Activated CD8-positive, alpha-beta memory T cell treated with anti-CD3 and anti-CD28 coated beads, Interleukin-2, amount 10 ng/mL, durations not matched to agents 7 days and 5 days (primary cell): ENCODE data around the gene ALDH5A1. TPM values are rescaled to one million over a fixed set of nuclear protein-coding genes. Genes with fewer than 3 reads are reported as not detected.

Experiments
- ATAC-seq: fragments of 150-1000 bp; cut with Tn5 transposase; one replicate; pipeline ENCODE4 v1.10.0; 2021; ENCODE audit warnings: moderate library complexity
- CTCF ChIA-PET: fragments of 350-600 bp; sonication (Branson Sonifier 250); formaldehyde crosslinking; loops from one replicate; lab custom pipeline; 2021; ENCODE audit warnings: antibody characterized with exemption; lab: Charles Lee
- DNase-seq: peaks from one replicate; pipeline ENCODE4 v3.0.0-alpha.2; 2020
- H3K27ac Mint-ChIP-seq: one replicate; pipeline ENCODE4 v1.8.0; 2021; ENCODE audit warnings: mild to moderate bottlenecking, mixed read lengths
- H3K27me3 Mint-ChIP-seq: one replicate; pipeline ENCODE4 v1.8.0; 2021; ENCODE audit warnings: mixed read lengths
- H3K36me3 Mint-ChIP-seq: one replicate; pipeline ENCODE4 v1.8.0; 2021; ENCODE audit warnings: mild to moderate bottlenecking, mixed read lengths
- H3K4me1 Mint-ChIP-seq: one replicate; pipeline ENCODE4 v1.8.0; 2021; ENCODE audit warnings: mixed read lengths
- H3K4me3 Mint-ChIP-seq: one replicate; pipeline ENCODE4 v1.8.0; 2021; ENCODE audit warnings: mild to moderate bottlenecking, moderate library complexity, mixed read lengths
- H3K9me3 Mint-ChIP-seq: one replicate; pipeline ENCODE4 v1.8.0; 2022; ENCODE audit warnings: low read depth, mixed read lengths
- total RNA-seq, 2 experiments: library from RNA; stranded (reverse); gene quantifications; one replicate each; pipeline ENCODE4 v1.2.3, GENCODE V29; 2021

Gene ALDH5A1
- total RNA-seq, 2 experiments from 2014 or later = 3.7 to 6.5 TPM

GRCh38 chr6:24464253-24465038 lies 30.3 kb upstream of the ALDH5A1 start:
- H3K4me1 Mint-ChIP-seq = no peaks in the 10 kb centered on the region

GRCh38 chr6:24469811-24470210 lies 25.0 kb upstream of the ALDH5A1 start:
- no peaks in the 10 kb centered on the region for H3K27me3 Mint-ChIP-seq
- CTCF ChIA-PET = no interaction called here
- no peak overlapping the region for H3K27ac Mint-ChIP-seq
- H3K4me3 Mint-ChIP-seq = no peak overlapping the region
- no peaks in the 10 kb centered on the region for H3K36me3 Mint-ChIP-seq
- no peaks in the 10 kb centered on the region for H3K9me3 Mint-ChIP-seq
- no peak for ATAC-seq
- no peak for DNase-seq
- H3K4me1 Mint-ChIP-seq = no peaks in the 10 kb centered on the region

More at GRCh38 chr6:24464253-24465038, 30.3 kb upstream of the ALDH5A1 start:
- Mint-ChIP-seq H3K36me3 (no peaks in the 10 kb centered on the region), H3K9me3 (no peaks in the 10 kb centered on the region), H3K27ac (no peak overlapping the region), H3K27me3 (peaks cover 3% of the 10 kb centered on the region), H3K4me3 (no peak overlapping the region)
- DNase-seq = no peak
- no peak for ATAC-seq
- CTCF ChIA-PET = no interaction called here

- ATAC-seq (no peak), DNase-seq (no peak)
- Mint-ChIP-seq H3K27ac (no peak overlapping the region), H3K36me3 (no peaks in the 10 kb centered on the region), H3K4me3 (no peak overlapping the region), H3K4me1 (no peaks in the 10 kb centered on the region), H3K9me3 (no peaks in the 10 kb centered on the region), H3K27me3 (no peaks in the 10 kb centered on the region)
- CTCF ChIA-PET = no interaction called here
Measured at GRCh38 chr6:24472181-24472580, 22.6 kb upstream of the ALDH5A1 start.

- no peaks in the 10 kb centered on the region for H3K9me3 Mint-ChIP-seq
- ATAC-seq (no peak), DNase-seq (peak; percentile 16)
- CTCF ChIA-PET = no interaction called here
- no peaks in the 10 kb centered on the region for H3K36me3 Mint-ChIP-seq
- no peaks in the 10 kb centered on the region for H3K4me1 Mint-ChIP-seq
- no peak overlapping the region for H3K4me3 Mint-ChIP-seq
- H3K27ac Mint-ChIP-seq = no peak overlapping the region
- no peaks in the 10 kb centered on the region for H3K27me3 Mint-ChIP-seq
Measured at GRCh38 chr6:24476631-24477030, 18.1 kb upstream of the ALDH5A1 start.

- CTCF ChIA-PET = no interaction called here
- ATAC-seq (no peak), DNase-seq (peak; percentile 4)
- no peaks in the 10 kb centered on the region for H3K4me1 Mint-ChIP-seq
- H3K4me3 Mint-ChIP-seq = no peak overlapping the region
- no peak overlapping the region for H3K27ac Mint-ChIP-seq
- H3K36me3 Mint-ChIP-seq = no peaks in the 10 kb centered on the region
- no peaks in the 10 kb centered on the region for H3K27me3 Mint-ChIP-seq
- no peaks in the 10 kb centered on the region for H3K9me3 Mint-ChIP-seq
Measured at GRCh38 chr6:24477070-24477469, 17.7 kb upstream of the ALDH5A1 start.

GRCh38 chr6:24478903-24479302 lies 15.9 kb upstream of the ALDH5A1 start:
- DNase-seq (peak; percentile 9), ATAC-seq (no peak)
- H3K27me3 Mint-ChIP-seq = no peaks in the 10 kb centered on the region
- H3K9me3 Mint-ChIP-seq = no peaks in the 10 kb centered on the region
- no peaks in the 10 kb centered on the region for H3K4me1 Mint-ChIP-seq
- H3K27ac Mint-ChIP-seq = no peak overlapping the region
- CTCF ChIA-PET = no interaction called here
- no peaks in the 10 kb centered on the region for H3K36me3 Mint-ChIP-seq
- no peak overlapping the region for H3K4me3 Mint-ChIP-seq

GRCh38 chr6:24480705-24481104 lies 14.1 kb upstream of the ALDH5A1 start:
- DNase-seq = peak; percentile 35
- Mint-ChIP-seq H3K4me3 (no peak overlapping the region), H3K4me1 (no peaks in the 10 kb centered on the region), H3K9me3 (no peaks in the 10 kb centered on the region), H3K27me3 (no peaks in the 10 kb centered on the region), H3K36me3 (no peaks in the 10 kb centered on the region), H3K27ac (no peak overlapping the region)
- CTCF ChIA-PET = interaction anchor here (1.7 kb wide), 1 partner anchor 13 kb away, joined by 5 read pairs; no protein-coding TSS in a partner anchor
- ATAC-seq = no peak

GRCh38 chr6:24481449-24481848 lies 13.3 kb upstream of the ALDH5A1 start:
- DNase-seq (peak; percentile 34), ATAC-seq (no peak)
- Mint-ChIP-seq H3K4me3 (no peak overlapping the region), H3K27me3 (no peaks in the 10 kb centered on the region), H3K27ac (no peak overlapping the region), H3K36me3 (no peaks in the 10 kb centered on the region), H3K9me3 (no peaks in the 10 kb centered on the region), H3K4me1 (peaks cover 7% of the 10 kb centered on the region)
- CTCF ChIA-PET = interaction anchor here (1.7 kb wide), 1 partner anchor 12 kb away, joined by 5 read pairs; no protein-coding TSS in a partner anchor

GRCh38 chr6:24484657-24485323 lies 10.0 kb upstream of the ALDH5A1 start:
- Mint-ChIP-seq H3K27ac (no peak overlapping the region), H3K36me3 (no peaks in the 10 kb centered on the region), H3K9me3 (no peaks in the 10 kb centered on the region), H3K4me1 (peaks cover 7% of the 10 kb centered on the region), H3K27me3 (no peaks in the 10 kb centered on the region), H3K4me3 (no peak overlapping the region)
- ATAC-seq (no peak), DNase-seq (no peak)
- CTCF ChIA-PET = no interaction called here

GRCh38 chr6:24486065-24486464 lies 8.7 kb upstream of the ALDH5A1 start:
- no peak overlapping the region for H3K4me3 Mint-ChIP-seq

GRCh38 chr6:24489470-24489869 lies 5.3 kb upstream of the ALDH5A1 start, which contains the start of gene GPLD1:
Gene GPLD1, minus strand, starts transcription at chr6:24489578. Its CDS starts 67 bp downstream, at chr6:24489511.
- H3K27me3 Mint-ChIP-seq = no peaks in the 10 kb centered on the region
- CTCF ChIA-PET = no interaction called here
- DNase-seq (no peak), ATAC-seq (no peak)
- no peaks in the 10 kb centered on the region for H3K9me3 Mint-ChIP-seq
- no peak within 1 kb of the TSS for H3K4me3 Mint-ChIP-seq
- no peak within 1 kb of the TSS for H3K27ac Mint-ChIP-seq
- peaks cover 18% of the 10 kb centered on the region for H3K4me1 Mint-ChIP-seq
- H3K36me3 Mint-ChIP-seq = no peaks in the 10 kb centered on the region

More at GRCh38 chr6:24486065-24486464, 8.7 kb upstream of the ALDH5A1 start:
- CTCF ChIA-PET = interaction anchor here (0.6 to 1.2 kb wide), 3 partner anchors 9 to 35 kb away, joined by 3 to 5 read pairs (median 3); partner anchors contain the start of gene ALDH5A1
- peak; percentile 57 for ATAC-seq
- H3K9me3 Mint-ChIP-seq = no peaks in the 10 kb centered on the region
- no peak for DNase-seq
- no peaks in the 10 kb centered on the region for H3K27me3 Mint-ChIP-seq
- no peak overlapping the region for H3K27ac Mint-ChIP-seq
- H3K4me1 Mint-ChIP-seq = peaks cover 7% of the 10 kb centered on the region
- H3K36me3 Mint-ChIP-seq = no peaks in the 10 kb centered on the region

GRCh38 chr6:24489881-24490280 lies 4.9 kb upstream of the ALDH5A1 start:
- DNase-seq = no peak
- Mint-ChIP-seq H3K36me3 (no peaks in the 10 kb centered on the region), H3K4me3 (no peak overlapping the region), H3K27ac (no peak overlapping the region), H3K4me1 (peaks cover 18% of the 10 kb centered on the region), H3K9me3 (no peaks in the 10 kb centered on the region), H3K27me3 (no peaks in the 10 kb centered on the region)
- CTCF ChIA-PET = no interaction called here
- ATAC-seq = no peak

- Mint-ChIP-seq H3K4me1 (peaks cover 18% of the 10 kb centered on the region), H3K4me3 (no peak overlapping the region), H3K36me3 (no peaks in the 10 kb centered on the region), H3K27me3 (no peaks in the 10 kb centered on the region), H3K27ac (no peak overlapping the region), H3K9me3 (no peaks in the 10 kb centered on the region)
- CTCF ChIA-PET = no interaction called here
- no peak for ATAC-seq
- no peak for DNase-seq
Measured at GRCh38 chr6:24490948-24491347, 3.8 kb upstream of the ALDH5A1 start.
